ENCODE data around the gene UGT1A6.

Gene UGT1A6

GRCh38 chr2:233816771-233817170, 124.1 kb downstream of the UGT1A6 start:
- H3K4me1 Mint-ChIP-seq: no peaks in the 10 kb centered on the region
- no peaks in the 10 kb centered on the region for H3K36me3 Mint-ChIP-seq (ENCODE audit: insufficient read depth)
- no peak for DNase-seq (ENCODE audit: low spot score in 2 of 2)
- no peak overlapping the region for H3K4me3 Mint-ChIP-seq
- H3K27ac Mint-ChIP-seq (ENCODE audit: low read depth): no peak overlapping the region
- no peak for ATAC-seq (replicated peaks; ENCODE audit: extremely low read depth, poor library complexity, severe bottlenecking)
- H3K9me3 Mint-ChIP-seq: no peaks in the 10 kb centered on the region
- H3K27me3 Mint-ChIP-seq: peaks cover 93% of the 10 kb centered on the region

GRCh38 chr2:233817361-233817911, 124.7 kb downstream of the UGT1A6 start:
- Mint-ChIP-seq H3K36me3 (ENCODE audit: insufficient read depth) (no peaks in the 10 kb centered on the region), H3K4me3 (no peak overlapping the region)

GRCh38 chr2:233817995-233818638, 125.4 kb downstream of the UGT1A6 start:
- DNase-seq (ENCODE audit: low spot score in 2 of 2): no peak
- peaks cover 80% of the 10 kb centered on the region for H3K27me3 Mint-ChIP-seq
- no peak overlapping the region for H3K27ac Mint-ChIP-seq (ENCODE audit: low read depth)
- no peaks in the 10 kb centered on the region for H3K36me3 Mint-ChIP-seq (ENCODE audit: insufficient read depth)
- H3K4me1 Mint-ChIP-seq: no peaks in the 10 kb centered on the region
- H3K9me3 Mint-ChIP-seq: no peaks in the 10 kb centered on the region
- ATAC-seq (replicated peaks; ENCODE audit: extremely low read depth, poor library complexity, severe bottlenecking): no peak
- no peak overlapping the region for H3K4me3 Mint-ChIP-seq

More at GRCh38 chr2:233817361-233817911, 124.7 kb downstream of the UGT1A6 start:
- ATAC-seq (replicated peaks; ENCODE audit: extremely low read depth, poor library complexity, severe bottlenecking) (no peak), DNase-seq (ENCODE audit: low spot score in 2 of 2) (no peak)
- Mint-ChIP-seq H3K9me3 (no peaks in the 10 kb centered on the region), H3K27me3 (peaks cover 87% of the 10 kb centered on the region), H3K4me1 (no peaks in the 10 kb centered on the region), H3K27ac (ENCODE audit: low read depth) (no peak overlapping the region)

GRCh38 chr2:233818639-233819621, 126.2 kb downstream of the UGT1A6 start:
- no peak overlapping the region for H3K4me3 Mint-ChIP-seq
- DNase-seq (ENCODE audit: low spot score in 2 of 2) (no peak), ATAC-seq (replicated peaks; ENCODE audit: extremely low read depth, poor library complexity, severe bottlenecking) (no peak)
- no peaks in the 10 kb centered on the region for H3K36me3 Mint-ChIP-seq (ENCODE audit: insufficient read depth)
- H3K27ac Mint-ChIP-seq (ENCODE audit: low read depth): no peak overlapping the region
- no peaks in the 10 kb centered on the region for H3K4me1 Mint-ChIP-seq
- peaks cover 78% of the 10 kb centered on the region for H3K27me3 Mint-ChIP-seq
- H3K9me3 Mint-ChIP-seq: no peaks in the 10 kb centered on the region

GRCh38 chr2:233819884-233820773, 127.4 kb downstream of the UGT1A6 start:
- H3K9me3 Mint-ChIP-seq: no peaks in the 10 kb centered on the region
- H3K4me1 Mint-ChIP-seq: no peaks in the 10 kb centered on the region
- DNase-seq (ENCODE audit: low spot score in 2 of 2) (no peak), ATAC-seq (replicated peaks; ENCODE audit: extremely low read depth, poor library complexity, severe bottlenecking) (no peak)
- no peaks in the 10 kb centered on the region for H3K36me3 Mint-ChIP-seq (ENCODE audit: insufficient read depth)
- H3K27ac Mint-ChIP-seq (ENCODE audit: low read depth): no peak overlapping the region
- H3K27me3 Mint-ChIP-seq: peaks cover 66% of the 10 kb centered on the region
- no peak overlapping the region for H3K4me3 Mint-ChIP-seq

- DNase-seq (ENCODE audit: low spot score in 2 of 2) (no peak), ATAC-seq (replicated peaks; ENCODE audit: extremely low read depth, poor library complexity, severe bottlenecking) (no peak)
- Mint-ChIP-seq H3K4me3 (no peak overlapping the region), H3K27me3 (peaks cover 66% of the 10 kb centered on the region), H3K9me3 (no peaks in the 10 kb centered on the region), H3K27ac (ENCODE audit: low read depth) (no peak overlapping the region), H3K36me3 (ENCODE audit: insufficient read depth) (no peaks in the 10 kb centered on the region), H3K4me1 (no peaks in the 10 kb centered on the region)
Measured at GRCh38 chr2:233820774-233821105, 128.1 kb downstream of the UGT1A6 start.

- H3K27ac Mint-ChIP-seq (ENCODE audit: low read depth): no peak overlapping the region
Measured at GRCh38 chr2:233821196-233821595, 128.5 kb downstream of the UGT1A6 start.

GRCh38 chr2:233821709-233822100, 129.0 kb downstream of the UGT1A6 start:
- Mint-ChIP-seq H3K4me3 (no peak overlapping the region), H3K9me3 (no peaks in the 10 kb centered on the region), H3K36me3 (ENCODE audit: insufficient read depth) (no peaks in the 10 kb centered on the region), H3K4me1 (no peaks in the 10 kb centered on the region), H3K27me3 (peaks cover 66% of the 10 kb centered on the region), H3K27ac (ENCODE audit: low read depth) (no peak overlapping the region)
- DNase-seq (ENCODE audit: low spot score in 2 of 2) (no peak), ATAC-seq (replicated peaks; ENCODE audit: extremely low read depth, poor library complexity, severe bottlenecking) (no peak)

More at GRCh38 chr2:233821196-233821595, 128.5 kb downstream of the UGT1A6 start:
- no peak for DNase-seq (ENCODE audit: low spot score in 2 of 2)
- Mint-ChIP-seq H3K36me3 (ENCODE audit: insufficient read depth) (no peaks in the 10 kb centered on the region), H3K4me1 (no peaks in the 10 kb centered on the region), H3K9me3 (no peaks in the 10 kb centered on the region), H3K4me3 (no peak overlapping the region), H3K27me3 (peaks cover 66% of the 10 kb centered on the region)
- ATAC-seq (replicated peaks; ENCODE audit: extremely low read depth, poor library complexity, severe bottlenecking): no peak

GRCh38 chr2:233822101-233822771, 129.5 kb downstream of the UGT1A6 start:
- Mint-ChIP-seq H3K27me3 (peaks cover 66% of the 10 kb centered on the region), H3K27ac (ENCODE audit: low read depth) (no peak overlapping the region), H3K4me3 (no peak overlapping the region), H3K9me3 (no peaks in the 10 kb centered on the region), H3K36me3 (ENCODE audit: insufficient read depth) (no peaks in the 10 kb centered on the region), H3K4me1 (no peaks in the 10 kb centered on the region)
- ATAC-seq (replicated peaks; ENCODE audit: extremely low read depth, poor library complexity, severe bottlenecking) (no peak), DNase-seq (ENCODE audit: low spot score in 2 of 2) (no peak)

All from central memory CD8-positive, alpha-beta T cell (primary cell).